GM23248 (cell line): ENCODE measurements around the gene ADAMTS9. TPM values are rescaled to one million over a fixed set of nuclear protein-coding genes. Genes with fewer than 3 reads are reported as not detected.

Experiments used
- DNase-seq: peaks from one replicate; pipeline ENCODE4 v3.0.0-alpha.2; 2015
- H2AFZ ChIP-seq: fragments of 200-600 bp; sonication (generic); 2 replicates; pipeline ENCODE4 v1.6.1; 2016; ENCODE audit warnings: antibody characterized with exemption
- H3F3A ChIP-seq: fragments of 200-600 bp; sonication (generic); 2 replicates; pipeline ENCODE4 v1.6.1; 2016; ENCODE audit warnings: mild to moderate bottlenecking, antibody characterized with exemption, mixed run types; ENCODE audit not compliant: insufficient read depth
- H3K27ac ChIP-seq: fragments of 200-600 bp; sonication (generic); 2 replicates; pipeline ENCODE4 v1.5.1; 2016; ENCODE audit warnings: mild to moderate bottlenecking
- H3K27me3 ChIP-seq: fragments of 200-600 bp; sonication (generic); replicated peaks from 2 replicates; pipeline ENCODE4 v1.6.1; 2016; ENCODE audit warnings: mild to moderate bottlenecking; ENCODE audit not compliant: insufficient read depth
- H3K36me3 ChIP-seq: fragments of 200-600 bp; sonication (generic); 2 replicates; pipeline ENCODE4 v1.6.1; 2016; ENCODE audit warnings: low read depth, mild to moderate bottlenecking
- H3K4me1 ChIP-seq: fragments of 200-600 bp; sonication (generic); 2 replicates; pipeline ENCODE4 v1.6.1; 2016; ENCODE audit warnings: mild to moderate bottlenecking; ENCODE audit not compliant: insufficient read depth
- H3K4me2 ChIP-seq: fragments of 200-600 bp; sonication (generic); one replicate; pipeline ENCODE4 v1.6.1; 2016; ENCODE audit warnings: mild to moderate bottlenecking; ENCODE audit not compliant: unreplicated experiment
- H3K4me3 ChIP-seq: fragments of 200-600 bp; sonication (generic); 2 replicates; pipeline ENCODE4 v1.5.1; 2016; ENCODE audit warnings: mild to moderate bottlenecking
- H3K79me2 ChIP-seq: fragments of 200-600 bp; sonication (generic); 2 replicates; pipeline ENCODE4 v1.6.1; 2016; ENCODE audit warnings: mild to moderate bottlenecking; ENCODE audit not compliant: insufficient read depth
- H3K9ac ChIP-seq: fragments of 200-600 bp; sonication (generic); 2 replicates; pipeline ENCODE4 v1.6.1; 2016; ENCODE audit warnings: mild to moderate bottlenecking
- H3K9me2 ChIP-seq: fragments of 200-600 bp; sonication (generic); 2 replicates; pipeline ENCODE4 v1.6.1; 2016; ENCODE audit warnings: mixed run types, mild to moderate bottlenecking, moderate library complexity; ENCODE audit not compliant: insufficient read depth
- H3K9me3 ChIP-seq: fragments of 200-600 bp; sonication (generic); one replicate; pipeline ENCODE4 v1.6.1; 2017; ENCODE audit warnings: low read depth
- H4K20me1 ChIP-seq: fragments of 200-600 bp; sonication (generic); 2 replicates; pipeline ENCODE4 v1.6.0; 2016; ENCODE audit not compliant: insufficient read depth
- EZH2 ChIP-seq: fragments of 200-600 bp; sonication (generic); IDR thresholded peaks from 2 replicates; pipeline ENCODE4 v1.6.1; 2018; ENCODE audit warnings: antibody characterized with exemption, mild to moderate bottlenecking; ENCODE audit not compliant: insufficient read depth, poor library complexity, severe bottlenecking
- EZH2phosphoT487 ChIP-seq: fragments of 200-600 bp; sonication (generic); IDR thresholded peaks from 2 replicates; pipeline ENCODE4 v1.6.1; 2018; ENCODE audit warnings: antibody characterized with exemption, moderate library complexity, mild to moderate bottlenecking, low read depth; ENCODE audit not compliant: insufficient read depth
- WGBS, 2 experiments: methylation state at CpG; one replicate each; pipeline ENCODE4 v1.1.6; 2015 to 2017; ENCODE audit warnings: low lambda C conversion rate in 2 of 2, low coverage in 1 of 2; ENCODE audit errors: missing lambda C conversion rate in 2 of 2; 5-methylcytosine and 5-hydroxymethylcytosine counted together
- in situ Hi-C: fragments of 300-500 bp; cut with MboI; formaldehyde crosslinking; loops from 2 replicates; pipeline ENCODE4 v1.15.0; 2020
- polyA plus RNA-seq: library from polyadenylated mRNA; unstranded; fragments of >200 nt; fragmentation: Nextera tagmentation; extraction: Ambion mirVana; gene quantifications from 2 replicates; pipeline ENCODE4 v1.2.1, GENCODE V29; 2016
- total RNA-seq: library from RNA; depleted of rRNA; stranded (reverse); fragments of >200 nt; shearing (Covaris generic); gene quantifications from 2 replicates; pipeline ENCODE4 v1.2.3, GENCODE V29; 2014

Gene ADAMTS9
- total and polyA plus RNA-seq, 2 experiments from 2014 or later, result 0.75 to 1.5 TPM

DNA sequence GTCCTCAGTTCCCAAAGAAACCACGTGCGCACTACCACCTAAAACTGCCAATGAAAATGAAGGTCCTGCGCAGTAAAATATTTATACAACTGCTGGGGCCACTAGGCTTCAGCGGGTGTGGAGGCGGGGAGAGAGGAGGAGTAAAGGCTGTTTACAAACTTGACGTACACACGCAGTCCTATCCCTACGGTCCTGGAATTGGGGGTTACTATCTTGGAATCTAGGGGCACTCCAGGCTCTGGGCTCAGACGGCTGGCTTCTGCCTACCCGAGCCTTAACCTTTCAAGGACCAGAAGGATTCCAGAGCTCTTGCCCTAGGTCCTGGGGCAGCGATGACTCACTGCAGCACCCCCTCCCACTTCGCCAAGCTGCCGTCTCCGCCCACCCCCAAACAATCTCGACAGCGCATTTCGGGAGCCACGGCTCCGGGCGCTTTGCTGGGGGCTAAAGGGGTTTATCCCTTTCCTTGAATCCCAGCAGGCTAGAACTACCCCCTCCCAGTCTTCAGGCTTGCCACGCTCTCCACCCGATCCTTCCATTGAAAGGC is 3.0 kb downstream of the ADAMTS9 start:
- in situ Hi-C loops, result no loop called here

DNA sequence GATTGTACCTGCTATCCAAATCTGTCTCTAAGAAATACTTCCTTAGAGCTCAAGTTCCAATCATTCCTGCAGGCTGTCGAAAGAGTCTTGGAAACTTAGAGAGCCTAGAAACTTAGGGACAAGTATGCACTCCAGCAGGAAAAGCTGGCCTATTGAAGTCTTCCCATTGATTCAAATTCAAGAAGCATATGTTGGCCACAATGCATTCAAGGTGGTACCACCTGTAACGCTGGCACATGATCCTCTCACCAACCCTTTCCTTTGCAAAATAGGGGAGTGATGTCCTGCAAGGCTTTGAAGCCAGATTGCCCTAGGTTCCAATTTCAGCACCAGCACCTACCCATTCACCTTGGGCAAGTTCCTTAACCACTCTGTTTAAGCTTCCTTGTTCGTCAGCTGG is 6.0 kb downstream of the ADAMTS9 start:
- H3F3A ChIP-seq, result peaks cover 5% of the 10 kb centered on the region; the same call in 1 of the 2 replicates
- no peaks in the 10 kb centered on the region for H3K4me1 ChIP-seq
- H3K9me2 ChIP-seq, result no peaks in the 10 kb centered on the region
- H3K79me2 ChIP-seq, result no peaks in the 10 kb centered on the region
- no peak overlapping the region for H3K27ac ChIP-seq
- H2AFZ ChIP-seq, result no peak overlapping the region
- H3K36me3 ChIP-seq, result no peaks in the 10 kb centered on the region
- no peak overlapping the region for H3K4me2 ChIP-seq
- H4K20me1 ChIP-seq, result no peaks in the 10 kb centered on the region
- in situ Hi-C loops, result no loop called here
- no peak for DNase-seq
- H3K9ac ChIP-seq, result no peak overlapping the region
- no peak overlapping the region for H3K4me3 ChIP-seq
- TF ChIP-seq EZH2phosphoT487 (no peak), EZH2 (no peak)
- no peaks in the 10 kb centered on the region for H3K27me3 ChIP-seq
- 76% methylated on average over 3 of the region's 3 CpGs for WGBS, 2 experiments
- no peaks in the 10 kb centered on the region for H3K9me3 ChIP-seq

More for the DNA sequence above, 3.0 kb downstream of the ADAMTS9 start:
- Histone ChIP-seq H3F3A (peaks cover 21% of the 10 kb centered on the region), H3K79me2 (no peaks in the 10 kb centered on the region), H3K4me1 (0 out of 2 replicates have a peak, but pooled peaks cover 5% of the 10 kb centered on the region), H3K4me3 (peak overlapping the region; percentile 91), H4K20me1 (no peaks in the 10 kb centered on the region), H3K27ac (peak overlapping the region; percentile 87), H3K9me2 (no peaks in the 10 kb centered on the region), H3K9me3 (no peaks in the 10 kb centered on the region), H2AFZ (peak overlapping the region; percentile 93), H3K4me2 (peak overlapping the region; percentile 92), H3K36me3 (no peaks in the 10 kb centered on the region), H3K9ac (peak overlapping the region; percentile 78), H3K27me3 (no peaks in the 10 kb centered on the region)
- peak; percentile 67 for DNase-seq
- TF ChIP-seq EZH2 (no peak), EZH2phosphoT487 (no peak)
- 7 to 8% methylated on average over 19 to 22 of the region's 22 CpGs for WGBS, 2 experiments

DNA sequence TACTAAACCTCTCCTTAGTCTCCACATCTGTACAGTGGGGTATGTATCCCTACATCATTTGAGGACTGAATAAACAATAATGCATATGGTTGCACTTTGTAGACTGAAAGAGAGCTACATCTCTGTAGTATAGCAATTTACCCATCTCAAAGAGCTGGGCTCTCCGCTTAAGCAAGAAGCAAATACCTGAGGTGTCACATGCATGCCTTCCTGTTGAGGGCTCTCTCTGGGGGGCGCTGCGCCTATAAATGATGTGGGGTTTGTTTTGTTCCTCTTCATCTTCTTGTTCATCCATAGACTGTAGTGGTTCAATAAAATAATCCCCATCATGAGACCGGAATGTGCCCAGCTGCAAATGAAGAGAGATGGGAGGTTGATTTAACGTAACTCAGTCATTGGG is 6.8 kb downstream of the ADAMTS9 start:
- no peak for TF ChIP-seq EZH2phosphoT487
- TF ChIP-seq EZH2, result no peak
- H3F3A ChIP-seq, result no peaks in the 10 kb centered on the region
- H3K4me1 ChIP-seq, result no peaks in the 10 kb centered on the region
- in situ Hi-C loops, result no loop called here
- no peaks in the 10 kb centered on the region for H4K20me1 ChIP-seq
- DNase-seq, result no peak
- no peak overlapping the region for H3K4me2 ChIP-seq
- no peak overlapping the region for H3K4me3 ChIP-seq
- no peak overlapping the region for H3K27ac ChIP-seq
- no peaks in the 10 kb centered on the region for H3K79me2 ChIP-seq
- H2AFZ ChIP-seq, result no peak overlapping the region
- WGBS, 2 experiments, result 85 to 89% methylated on average over 5 of the region's 5 CpGs
- no peaks in the 10 kb centered on the region for H3K9me3 ChIP-seq
- H3K9ac ChIP-seq, result no peak overlapping the region
- H3K36me3 ChIP-seq, result no peaks in the 10 kb centered on the region
- H3K9me2 ChIP-seq, result no peaks in the 10 kb centered on the region
- H3K27me3 ChIP-seq, result no peaks in the 10 kb centered on the region

GRCh38 chr3:64680334-64680733 is 7.5 kb downstream of the ADAMTS9 start:
- in situ Hi-C loops, result no loop called here
- H3K27me3 ChIP-seq, result no peaks in the 10 kb centered on the region
- WGBS, 2 experiments, result 83 to 84% methylated on average over 4 of the region's 4 CpGs

More at GRCh38 chr3:64680334-64680733, 7.5 kb downstream of the ADAMTS9 start:
- Histone ChIP-seq H3K9me2 (no peaks in the 10 kb centered on the region), H3K79me2 (no peaks in the 10 kb centered on the region), H3K27ac (no peak overlapping the region), H3K36me3 (no peaks in the 10 kb centered on the region), H2AFZ (no peak overlapping the region), H4K20me1 (no peaks in the 10 kb centered on the region), H3K9me3 (no peaks in the 10 kb centered on the region), H3F3A (no peaks in the 10 kb centered on the region), H3K4me1 (no peaks in the 10 kb centered on the region), H3K4me2 (no peak overlapping the region), H3K4me3 (no peak overlapping the region), H3K9ac (no peak overlapping the region)
- no peak for TF ChIP-seq EZH2phosphoT487
- no peak for TF ChIP-seq EZH2
- no peak for DNase-seq
